ENCODE data around the gene SPATS1.

Gene SPATS1

GRCh38 chr6:44342489-44342888, at the start of gene SPATS1:
TSS of gene SPATS1 (plus strand) at chr6:44342650. CDS start at chr6:44343096, 446 bp downstream.
- no peak for DNase-seq

GRCh38 chr6:44292661-44293365, 49.6 kb upstream of the SPATS1 start:
- no peak for DNase-seq

GRCh38 chr6:44294832-44295791, 47.3 kb upstream of the SPATS1 start:
- no peak for DNase-seq

- DNase-seq = no peak
Observed at GRCh38 chr6:44297063-44298038, 45.1 kb upstream of the SPATS1 start.

GRCh38 chr6:44298055-44298803, 44.2 kb upstream of the SPATS1 start:
- no peak for DNase-seq

- DNase-seq = no peak
Observed at GRCh38 chr6:44298864-44299263, 43.6 kb upstream of the SPATS1 start.

GRCh38 chr6:44300292-44300823, 42.1 kb upstream of the SPATS1 start:
- no peak for DNase-seq

- DNase-seq = no peak
Observed at GRCh38 chr6:44301106-44301505, 41.3 kb upstream of the SPATS1 start.

- DNase-seq = no peak
Observed at GRCh38 chr6:44301782-44302564, 40.5 kb upstream of the SPATS1 start.

- no peak for DNase-seq
Observed at GRCh38 chr6:44302856-44303255, 39.6 kb upstream of the SPATS1 start.

GRCh38 chr6:44303842-44304241, 38.6 kb upstream of the SPATS1 start:
- no peak for DNase-seq

GRCh38 chr6:44304282-44305199, 37.9 kb upstream of the SPATS1 start:
- no peak for DNase-seq

GRCh38 chr6:44305200-44305725, 37.2 kb upstream of the SPATS1 start:
- no peak for DNase-seq

- no peak for DNase-seq
Observed at GRCh38 chr6:44306710-44307109, 35.7 kb upstream of the SPATS1 start.

GRCh38 chr6:44307217-44307616, 35.2 kb upstream of the SPATS1 start:
- no peak for DNase-seq

GRCh38 chr6:44309092-44309491, 33.4 kb upstream of the SPATS1 start:
- DNase-seq = no peak

- no peak for DNase-seq
Observed at GRCh38 chr6:44309631-44310030, 32.8 kb upstream of the SPATS1 start.

GRCh38 chr6:44310241-44310640, 32.2 kb upstream of the SPATS1 start:
- no peak for DNase-seq

- no peak for DNase-seq
Observed at GRCh38 chr6:44311304-44311703, 31.1 kb upstream of the SPATS1 start.

- DNase-seq = no peak
Observed at GRCh38 chr6:44311767-44312166, 30.7 kb upstream of the SPATS1 start.
